Thyroid gland (tissue), 4 donors: Measurements from ENCODE around the gene TGM3.

ENCODE experiments used
- POLR2A ChIP-seq, 2 donors: fragments of 450-650 bp; IDR thresholded peaks; one replicate each; pipeline ENCODE4 v1.6.1; 2017; ENCODE audit warnings: antibody characterized with exemption in 2 of 2, mild to moderate bottlenecking in 2 of 2, moderate library complexity in 1 of 2
- TF ChIP-seq, protein P1 (sequence below), 6 experiments: fragments of 200-600 bp in 3 of 6; fragments of 450-650 bp in 3 of 6; sonication (generic) in 3 of 6; IDR thresholded peaks; one replicate each; pipeline ENCODE4 v1.5.1; 2016 to 2019; ENCODE audit warnings: antibody characterized with exemption in 6 of 6, mild to moderate bottlenecking in 2 of 6, inconsistent platforms in 1 of 6, moderate library complexity in 1 of 6

DNA sequence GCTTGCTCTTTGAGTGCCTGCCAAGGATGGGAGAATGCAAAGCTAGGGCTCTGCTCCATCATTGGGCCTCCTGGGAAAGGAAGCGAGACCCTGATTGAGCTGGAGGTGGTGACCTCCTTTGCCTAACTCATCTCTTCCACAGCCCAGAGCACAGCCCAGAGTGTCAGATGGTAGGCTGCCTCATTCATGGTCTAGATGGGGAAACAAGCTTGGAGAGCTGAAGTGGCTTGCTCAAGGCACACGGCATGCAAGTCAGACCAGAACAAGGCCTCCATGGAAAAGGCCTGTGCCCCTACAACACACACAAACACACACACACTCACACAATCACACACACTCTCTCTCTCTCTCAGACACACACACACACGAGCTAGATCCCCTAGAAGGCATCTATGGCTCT, 17.5 kb downstream of the TGM3 start:
- TF ChIP-seq, protein P1, sequence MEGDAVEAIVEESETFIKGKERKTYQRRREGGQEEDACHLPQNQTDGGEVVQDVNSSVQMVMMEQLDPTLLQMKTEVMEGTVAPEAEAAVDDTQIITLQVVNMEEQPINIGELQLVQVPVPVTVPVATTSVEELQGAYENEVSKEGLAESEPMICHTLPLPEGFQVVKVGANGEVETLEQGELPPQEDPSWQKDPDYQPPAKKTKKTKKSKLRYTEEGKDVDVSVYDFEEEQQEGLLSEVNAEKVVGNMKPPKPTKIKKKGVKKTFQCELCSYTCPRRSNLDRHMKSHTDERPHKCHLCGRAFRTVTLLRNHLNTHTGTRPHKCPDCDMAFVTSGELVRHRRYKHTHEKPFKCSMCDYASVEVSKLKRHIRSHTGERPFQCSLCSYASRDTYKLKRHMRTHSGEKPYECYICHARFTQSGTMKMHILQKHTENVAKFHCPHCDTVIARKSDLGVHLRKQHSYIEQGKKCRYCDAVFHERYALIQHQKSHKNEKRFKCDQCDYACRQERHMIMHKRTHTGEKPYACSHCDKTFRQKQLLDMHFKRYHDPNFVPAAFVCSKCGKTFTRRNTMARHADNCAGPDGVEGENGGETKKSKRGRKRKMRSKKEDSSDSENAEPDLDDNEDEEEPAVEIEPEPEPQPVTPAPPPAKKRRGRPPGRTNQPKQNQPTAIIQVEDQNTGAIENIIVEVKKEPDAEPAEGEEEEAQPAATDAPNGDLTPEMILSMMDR (IDR thresholded peaks at IDR 0.05) = no peak
- no peak for TF ChIP-seq POLR2A (IDR thresholded peaks at IDR 0.05)
